Stimulated activated CD8-positive, alpha-beta memory T cell treated with anti-CD3 and anti-CD28 coated beads, Interleukin-7, amount 100 ng/mL, for 24 hours (primary cell): ENCODE results near the gene INSYN2B.

ENCODE experiments used
- DNase-seq: peaks from one replicate; pipeline ENCODE4 v3.0.0-alpha.2; 2020; ENCODE audit warnings: low read depth

The INSYN2B gene

GRCh38 chr5:169980418-169981053 lies at the start of gene INSYN2B:
Gene INSYN2B (minus strand): TSS chr5:169980495. CDS start chr5:169883898, 96,597 bp downstream.
- no peak for DNase-seq

- no peak for DNase-seq
Observed at GRCh38 chr5:170028124-170028523, 47.8 kb upstream of the INSYN2B start.

- no peak for DNase-seq
Observed at GRCh38 chr5:170025853-170026252, 45.6 kb upstream of the INSYN2B start.

DNA sequence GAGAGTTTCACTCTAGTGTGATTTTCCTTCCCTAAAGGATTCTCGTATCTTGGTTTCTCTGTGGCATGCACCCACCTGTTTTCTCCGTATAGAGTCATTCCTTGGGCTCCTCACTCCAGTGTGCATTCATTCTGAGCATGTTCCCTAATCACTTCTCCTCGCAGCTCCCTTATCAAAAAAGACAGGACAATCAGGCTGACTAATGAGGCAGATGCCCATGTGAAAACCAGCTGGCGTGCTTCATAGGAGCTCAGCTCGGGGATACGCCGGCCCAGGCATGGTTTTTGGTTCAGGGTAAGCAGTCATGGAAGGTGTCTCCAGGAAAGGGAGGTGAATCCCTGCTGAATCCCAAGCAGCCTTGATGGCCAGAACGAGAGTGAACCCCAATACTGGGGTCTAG lies 41.2 kb upstream of the INSYN2B start:
- DNase-seq, result no peak

GRCh38 chr5:170020423-170020822 lies 40.1 kb upstream of the INSYN2B start:
- no peak for DNase-seq

DNA sequence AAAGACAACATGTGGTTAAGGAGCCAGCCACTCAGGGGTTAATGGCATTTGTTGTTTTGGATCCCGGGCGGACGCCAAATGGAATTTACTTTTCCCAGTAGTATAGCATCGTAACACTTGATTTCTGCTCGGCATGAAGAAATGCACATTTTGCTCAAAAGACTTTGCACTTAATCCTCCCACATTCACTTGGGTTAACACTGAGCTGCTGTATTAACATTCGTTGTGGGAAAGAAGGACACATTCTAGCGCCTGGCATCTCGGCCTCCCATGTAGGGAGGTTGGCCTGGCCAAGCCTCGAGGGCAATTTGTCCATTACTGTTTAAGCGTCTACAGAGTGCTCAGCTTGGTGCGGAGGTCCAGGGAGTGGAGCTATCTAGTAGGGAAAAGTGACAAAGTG lies 32.3 kb upstream of the INSYN2B start:
- no peak for DNase-seq

DNA sequence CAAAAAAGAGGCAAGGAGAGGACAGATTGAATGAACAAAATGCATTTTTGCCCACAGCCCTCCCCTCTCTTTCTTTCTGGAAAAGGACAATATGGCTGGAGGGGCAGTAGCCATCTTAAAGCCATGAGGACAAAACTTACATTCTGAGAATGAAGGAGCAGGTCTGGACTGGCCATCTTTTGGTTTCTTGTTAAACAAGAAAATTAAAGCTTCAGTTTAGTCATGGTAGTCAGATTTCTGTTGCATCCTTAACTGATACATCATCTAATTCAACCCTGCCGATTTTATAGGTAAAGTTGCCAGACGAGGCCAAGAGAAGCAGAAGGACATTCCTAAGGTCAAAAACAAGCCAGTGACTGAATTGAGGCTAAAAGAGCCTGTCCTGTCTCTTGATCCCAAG lies 31.5 kb upstream of the INSYN2B start:
- no peak for DNase-seq

GRCh38 chr5:170010595-170010994 lies 30.3 kb upstream of the INSYN2B start:
- no peak for DNase-seq

- no peak for DNase-seq
Observed at GRCh38 chr5:170008376-170008775, 28.1 kb upstream of the INSYN2B start.

- no peak for DNase-seq
Observed at GRCh38 chr5:170006021-170006420, 25.7 kb upstream of the INSYN2B start.

DNA sequence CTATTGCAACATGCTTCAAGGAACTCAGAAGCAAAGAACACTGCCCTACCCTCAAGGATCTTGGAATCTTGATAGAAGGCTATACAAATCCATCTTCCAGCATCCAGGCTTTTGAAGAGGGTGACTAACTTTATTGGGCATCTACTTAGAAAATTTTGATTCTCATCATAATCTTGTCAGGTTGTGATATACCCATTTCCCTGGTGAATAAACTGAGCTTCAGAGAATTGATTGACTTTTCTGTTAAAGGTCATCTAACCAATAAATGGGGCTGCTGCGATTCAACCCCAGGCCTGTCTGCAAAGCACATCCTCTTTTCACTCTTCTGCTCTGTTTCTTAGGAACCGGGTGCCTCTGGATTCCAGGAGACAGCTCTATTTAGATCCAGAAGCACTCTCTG lies 19.9 kb upstream of the INSYN2B start:
- DNase-seq, result no peak

DNA sequence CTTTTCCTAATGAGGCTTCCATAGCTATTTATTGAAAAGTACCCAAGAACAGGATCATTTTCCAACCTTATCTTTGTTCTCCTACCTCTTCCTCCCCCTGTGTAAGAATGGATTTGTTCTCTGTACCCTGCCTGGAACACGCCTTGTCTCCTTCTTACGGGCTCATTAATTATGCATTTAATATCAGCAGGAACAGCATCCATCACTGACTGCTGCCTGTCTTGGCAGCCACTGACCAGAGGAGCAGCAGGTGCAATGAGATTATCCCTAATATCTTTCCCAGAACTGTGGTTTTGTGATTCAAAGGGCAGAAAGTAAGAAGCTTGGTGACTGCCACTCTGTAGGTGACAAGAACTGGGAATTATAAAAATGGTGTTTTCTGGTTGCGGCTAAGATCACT lies 19.3 kb upstream of the INSYN2B start:
- DNase-seq, result no peak

- no peak for DNase-seq
Observed at GRCh38 chr5:169997798-169998197, 17.5 kb upstream of the INSYN2B start.

DNA sequence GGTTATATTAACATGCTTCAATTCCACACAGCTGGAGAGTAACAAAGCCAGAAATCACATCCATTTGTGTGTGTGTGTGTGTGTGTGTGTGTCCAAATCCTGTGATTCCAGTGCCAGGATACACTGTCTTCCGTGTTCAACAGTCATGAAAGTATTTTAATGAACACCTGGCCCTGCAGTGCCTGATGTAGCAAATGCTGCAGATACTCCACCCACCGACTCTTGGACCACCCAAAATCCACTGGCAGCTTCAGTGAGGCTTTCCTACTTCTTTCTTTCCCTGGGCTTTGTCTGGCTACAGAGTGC lies 13.1 kb upstream of the INSYN2B start:
- no peak for DNase-seq

GRCh38 chr5:169992789-169993484 lies 12.6 kb upstream of the INSYN2B start:
- no peak for DNase-seq

- no peak for DNase-seq
Observed at GRCh38 chr5:169991115-169991869, 11.0 kb upstream of the INSYN2B start.

- DNase-seq, result no peak
Observed at GRCh38 chr5:169989365-169989764, 9.1 kb upstream of the INSYN2B start.

GRCh38 chr5:169988947-169989346 lies 8.7 kb upstream of the INSYN2B start:
- no peak for DNase-seq

- DNase-seq, result no peak
Observed at GRCh38 chr5:169988206-169988605, 7.9 kb upstream of the INSYN2B start.

- DNase-seq, result no peak
Observed at GRCh38 chr5:169979871-169980270, 424 bp downstream of the INSYN2B start.

DNA sequence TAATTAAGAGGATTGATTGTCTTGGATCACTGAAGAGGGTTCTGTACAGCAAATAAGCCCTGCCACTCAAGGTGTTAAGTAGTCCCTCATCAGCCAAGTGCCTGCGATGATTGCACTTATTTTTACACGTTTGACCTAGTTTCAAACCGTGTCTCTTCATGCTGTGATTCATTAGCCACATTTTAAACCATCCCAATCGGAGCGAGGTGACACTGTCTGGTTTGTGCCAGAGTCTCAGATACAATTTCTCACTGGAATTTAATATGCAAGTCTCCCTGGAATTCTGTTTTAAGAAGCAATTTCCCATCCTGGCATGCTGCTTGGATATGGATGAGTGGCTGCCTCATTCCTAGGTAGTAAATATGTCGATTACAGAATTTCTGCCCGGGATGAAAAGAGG lies 1.6 kb downstream of the INSYN2B start:
- no peak for DNase-seq

DNA sequence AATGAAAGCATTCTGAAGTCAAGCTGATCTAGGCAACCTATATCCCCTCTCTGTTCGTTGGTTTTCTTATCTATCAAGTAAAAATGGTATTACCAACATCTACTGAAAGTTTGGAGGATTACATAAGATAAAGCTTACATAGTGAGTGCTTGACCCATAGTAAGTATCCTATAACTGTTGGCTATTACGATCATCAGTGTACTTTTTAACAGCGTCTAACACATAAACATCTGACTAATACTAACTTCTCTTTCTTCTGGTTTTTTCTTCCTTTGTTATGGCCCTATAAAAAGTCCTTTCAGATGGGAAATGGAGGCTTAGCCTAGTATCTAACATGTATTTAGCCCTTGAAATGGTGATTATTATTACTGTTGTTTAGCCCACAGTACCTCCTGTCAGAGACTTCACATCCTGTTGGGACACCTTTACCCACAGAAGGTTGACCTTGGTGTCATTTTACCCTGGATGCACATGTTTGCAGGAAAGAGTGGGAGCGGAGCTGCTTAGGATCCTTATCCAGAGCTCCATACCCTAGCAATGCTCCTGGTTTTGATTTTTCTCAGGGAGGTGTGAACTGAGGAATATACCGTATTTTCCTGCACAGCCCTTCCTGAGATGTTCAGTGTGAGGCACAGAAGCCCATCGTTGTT lies 6.0 kb downstream of the INSYN2B start:
- no peak for DNase-seq

GRCh38 chr5:169973056-169973455 lies 7.2 kb downstream of the INSYN2B start:
- DNase-seq, result no peak
